ENCODE measurements around the gene APOE.

DNA sequence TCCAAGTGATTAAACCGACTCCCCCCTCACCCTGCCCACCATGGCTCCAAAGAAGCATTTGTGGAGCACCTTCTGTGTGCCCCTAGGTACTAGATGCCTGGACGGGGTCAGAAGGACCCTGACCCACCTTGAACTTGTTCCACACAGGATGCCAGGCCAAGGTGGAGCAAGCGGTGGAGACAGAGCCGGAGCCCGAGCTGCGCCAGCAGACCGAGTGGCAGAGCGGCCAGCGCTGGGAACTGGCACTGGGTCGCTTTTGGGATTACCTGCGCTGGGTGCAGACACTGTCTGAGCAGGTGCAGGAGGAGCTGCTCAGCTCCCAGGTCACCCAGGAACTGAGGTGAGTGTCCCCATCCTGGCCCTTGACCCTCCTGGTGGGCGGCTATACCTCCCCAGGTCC lies 2.0 kb downstream of the APOE start:
- no peak for TF ChIP-seq NBN (conservative IDR thresholded peaks at IDR 0.05)
- TF ChIP-seq ZNF549 (CRISPR knock-in tag; IDR thresholded peaks at IDR 0.05): no peak
- TF ChIP-seq, protein P1, sequence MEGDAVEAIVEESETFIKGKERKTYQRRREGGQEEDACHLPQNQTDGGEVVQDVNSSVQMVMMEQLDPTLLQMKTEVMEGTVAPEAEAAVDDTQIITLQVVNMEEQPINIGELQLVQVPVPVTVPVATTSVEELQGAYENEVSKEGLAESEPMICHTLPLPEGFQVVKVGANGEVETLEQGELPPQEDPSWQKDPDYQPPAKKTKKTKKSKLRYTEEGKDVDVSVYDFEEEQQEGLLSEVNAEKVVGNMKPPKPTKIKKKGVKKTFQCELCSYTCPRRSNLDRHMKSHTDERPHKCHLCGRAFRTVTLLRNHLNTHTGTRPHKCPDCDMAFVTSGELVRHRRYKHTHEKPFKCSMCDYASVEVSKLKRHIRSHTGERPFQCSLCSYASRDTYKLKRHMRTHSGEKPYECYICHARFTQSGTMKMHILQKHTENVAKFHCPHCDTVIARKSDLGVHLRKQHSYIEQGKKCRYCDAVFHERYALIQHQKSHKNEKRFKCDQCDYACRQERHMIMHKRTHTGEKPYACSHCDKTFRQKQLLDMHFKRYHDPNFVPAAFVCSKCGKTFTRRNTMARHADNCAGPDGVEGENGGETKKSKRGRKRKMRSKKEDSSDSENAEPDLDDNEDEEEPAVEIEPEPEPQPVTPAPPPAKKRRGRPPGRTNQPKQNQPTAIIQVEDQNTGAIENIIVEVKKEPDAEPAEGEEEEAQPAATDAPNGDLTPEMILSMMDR (CRISPR knock-in tag; IDR thresholded peaks at IDR 0.05): no peak
- no peak for TF ChIP-seq RELA (CRISPR knock-in tag; IDR thresholded peaks at IDR 0.05)
- TF ChIP-seq ZNF264 (CRISPR knock-in tag; IDR thresholded peaks at IDR 0.05): no peak
- no peak for TF ChIP-seq YY1 (IDR thresholded peaks at IDR 0.05; ENCODE audit: insufficient read depth, insufficient replicate concordance, low read depth, low read length)
- TF ChIP-seq MAFK (conservative IDR thresholded peaks at IDR 0.05 in 1 of 2, IDR thresholded peaks at IDR 0.05 in 1 of 2; ENCODE audit: low read length in 2 of 2): no peak
- TF ChIP-seq GABPA (IDR thresholded peaks at IDR 0.05; ENCODE audit: low read depth, low read length): no peak
- no peak for TF ChIP-seq GABPA (CRISPR knock-in tag; IDR thresholded peaks at IDR 0.05; ENCODE audit: low read depth)
- no peak for TF ChIP-seq NR3C1 (CRISPR knock-in tag; IDR thresholded peaks at IDR 0.05)
- no peak for TF ChIP-seq KAT8 (CRISPR knock-in tag; IDR thresholded peaks at IDR 0.05)
- no peak for TF ChIP-seq SMC3 (IDR thresholded peaks at IDR 0.05; ENCODE audit: low read length)
- no peak for TF ChIP-seq PCBP1 (IDR thresholded peaks at IDR 0.05; ENCODE audit: borderline replicate concordance, low read depth, low read length)
- no peak for TF ChIP-seq ZZZ3 (CRISPR knock-in tag; IDR thresholded peaks at IDR 0.05; ENCODE audit: borderline replicate concordance)

All from HepG2 (cell line).